Panc1 (cell line): ENCODE data around the gene TRMT44. TPM values are rescaled to one million over a fixed set of nuclear protein-coding genes. Genes with fewer than 3 reads are reported as not detected.

Source experiments
- ATAC-seq: fragments of 200-7000 bp; cut with Tn5 transposase; 2 replicates; pipeline ENCODE4 v1.9.1; 2020; ENCODE audit warnings: mild to moderate bottlenecking, moderate library complexity
- BruUV-seq: library from RNA; stranded (reverse); fragments of 400-500 nt; replicated peaks from 2 replicates; lab custom pipeline; 2021; lab: Mats Ljungman, UMichigan
- CTCF ChIA-PET: fragments of 300-600 bp; sonication (Branson Sonifier 250); formaldehyde crosslinking; loops from one replicate; lab custom pipeline; 2022; ENCODE audit warnings: antibody characterized with exemption; lab: Charles Lee
- POLR2A ChIA-PET: fragments of 300-600 bp; sonication (Branson Sonifier 250); formaldehyde crosslinking; loops from one replicate; lab custom pipeline; 2022; ENCODE audit warnings: antibody characterized with exemption; lab: Charles Lee
- DNase-seq: peaks from one replicate; pipeline ENCODE4 v3.0.0-alpha.2; 2010; ENCODE audit warnings: low read depth, low spot score
- H3K27ac ChIP-seq: 2 replicates; pipeline ENCODE4 v1.5.1; 2011; ENCODE audit warnings: mild to moderate bottlenecking, low read length, inconsistent platforms
- H3K27me3 ChIP-seq: fragments of 200-500 bp; sonication (Bioruptor generic); 2 replicates; pipeline ENCODE4 v1.6.0; 2014; ENCODE audit warnings: low read length, inconsistent platforms; ENCODE audit not compliant: control insufficient read depth, insufficient read depth
- H3K36me3 ChIP-seq: fragments of 200-500 bp; sonication (Bioruptor generic); 2 replicates; pipeline ENCODE4 v1.5.1; 2014; ENCODE audit warnings: inconsistent platforms, mild to moderate bottlenecking, low read length, moderate library complexity; ENCODE audit not compliant: control insufficient read depth, insufficient read depth
- H3K4me1 ChIP-seq: 2 replicates; pipeline ENCODE4 v1.5.1; 2011; ENCODE audit warnings: inconsistent platforms, mild to moderate bottlenecking, low read length, moderate library complexity; ENCODE audit not compliant: control insufficient read depth, insufficient read depth
- H3K4me3 ChIP-seq, 2 experiments: 2 replicates each; pipeline ENCODE4 v1.5.1; 2011 to 2012; ENCODE audit warnings: low read depth in 2 of 2, low read length in 2 of 2, mild to moderate bottlenecking in 2 of 2, inconsistent platforms in 1 of 2, moderate library complexity in 1 of 2
- H3K9me3 ChIP-seq: fragments of 200-500 bp; sonication (Bioruptor generic); 2 replicates; pipeline ENCODE4 v1.5.1; 2014; ENCODE audit warnings: low read depth, mild to moderate bottlenecking, inconsistent platforms, low read length, moderate library complexity; ENCODE audit not compliant: control insufficient read depth, insufficient read depth
- CTCF ChIP-seq: fragments of 450-650 bp; IDR thresholded peaks from 2 replicates; pipeline ENCODE4 v1.5.1; 2017; ENCODE audit warnings: mild to moderate bottlenecking
- POLR2AphosphoS5 ChIP-seq: IDR thresholded peaks from 2 replicates; pipeline ENCODE4 v1.6.1; 2012; ENCODE audit warnings: mild to moderate bottlenecking, low read depth, low read length, moderate library complexity
- REST ChIP-seq, 2 experiments: IDR thresholded peaks; 2 replicates each; pipeline ENCODE4 v1.6.1; 2011 to 2012; ENCODE audit warnings: low read depth in 2 of 2, control low read depth in 1 of 2, low read length in 1 of 2, mild to moderate bottlenecking in 1 of 2, moderate library complexity in 1 of 2; ENCODE audit not compliant: insufficient read depth in 1 of 2
- SIN3A ChIP-seq: IDR thresholded peaks from 2 replicates; pipeline ENCODE4 v1.6.1; 2012; ENCODE audit warnings: low read depth, mild to moderate bottlenecking, low read length, moderate library complexity, borderline replicate concordance; ENCODE audit not compliant: insufficient read depth
- TCF7L2 ChIP-seq: IDR thresholded peaks from 2 replicates; pipeline ENCODE4 v1.6.1; 2011; ENCODE audit warnings: mild to moderate bottlenecking, low read depth, low read length, inconsistent platforms
- in situ Hi-C: cut with HindIII; loops from 2 replicates; pipeline ENCODE4 v1.10.0; 2016; ENCODE audit warnings: low sequenced_read_pairs, low pct_unique_long_range_greater_than_20kb
- intact Hi-C: fragments of 100-400 bp; cut with micrococcal nuclease; formaldehyde crosslinking; loops from one replicate; pipeline ENCODE4 v1.10.0; 2022; ENCODE audit not compliant: unreplicated experiment
- total RNA-seq: library from RNA; stranded (reverse); gene quantifications from one replicate; pipeline ENCODE4 v1.2.1, GENCODE V29; 2021; ENCODE audit not compliant: unreplicated experiment

TRMT44 gene
- total RNA-seq, 1 experiment from 2014 or later = 10.8 TPM

- TF ChIP-seq REST (IDR thresholded peaks at IDR 0.05; ENCODE audit: insufficient read depth in 1 of 2, low read depth in 2 of 2, low read length in 1 of 2) = no peak
- no peak for TF ChIP-seq CTCF
- TF ChIP-seq TCF7L2 = no peak
- TF ChIP-seq POLR2AphosphoS5 = no peak
- TF ChIP-seq SIN3A = no peak
- ChIA-PET CTCF (no interaction called here), POLR2A (no interaction called here)
- intact Hi-C loops = no loop called here
- in situ Hi-C loops = no loop called here
- no peaks in the 10 kb centered on the region for H3K4me1 ChIP-seq
- no peaks in the 10 kb centered on the region for H3K36me3 ChIP-seq
- no peaks in the 10 kb centered on the region for H3K9me3 ChIP-seq
- H3K4me3 ChIP-seq = no peak overlapping the region
- no peak for ATAC-seq
- BruUV-seq = no TSS peak
- H3K27ac ChIP-seq = no peak overlapping the region
- no peak for DNase-seq
- H3K27me3 ChIP-seq = no peaks in the 10 kb centered on the region
These were observed 26.2 kb upstream of the TRMT44 start for GRCh38 chr4:8414377-8414776.

- H3K27me3 ChIP-seq = no peaks in the 10 kb centered on the region
- no TSS peak for BruUV-seq
- no peaks in the 10 kb centered on the region for H3K9me3 ChIP-seq
- no peak overlapping the region for H3K4me3 ChIP-seq
- CTCF ChIA-PET = no interaction called here
- POLR2A ChIA-PET = no interaction called here
- H3K36me3 ChIP-seq = no peaks in the 10 kb centered on the region
- ATAC-seq = no peak
- DNase-seq = no peak
- TF ChIP-seq REST (IDR thresholded peaks at IDR 0.05; ENCODE audit: insufficient read depth in 1 of 2, low read depth in 2 of 2, low read length in 1 of 2) = no peak
- TF ChIP-seq POLR2AphosphoS5 = no peak
- TF ChIP-seq CTCF = no peak
- TF ChIP-seq TCF7L2 = no peak
- TF ChIP-seq SIN3A = no peak
- in situ Hi-C loops (no loop called here), intact Hi-C loops (no loop called here)
- no peak overlapping the region for H3K27ac ChIP-seq
- H3K4me1 ChIP-seq = no peaks in the 10 kb centered on the region
These were observed 23.4 kb upstream of the TRMT44 start for GRCh38 chr4:8417071-8417614.
